Measurements from ENCODE around the gene CA10.

- TF ChIP-seq CTCF (IDR thresholded peaks at IDR 0.05) (no peak), POLR2A (IDR thresholded peaks at IDR 0.05) (no peak)
Observed at GRCh38 chr17:51842763-51843162, 315.8 kb downstream of the CA10 start.

All from right lobe of liver (tissue), 4 donors.